Neural crest cell (in vitro differentiated cells): ENCODE results near the gene SECISBP2L. TPM values are rescaled to one million over a fixed set of nuclear protein-coding genes. Genes with fewer than 3 reads are reported as not detected.
A peak's percentile ranks its signal among the peaks of the same experiment; 100 is the strongest.

Experiments used
- DNase-seq: peaks from one replicate; pipeline ENCODE4 v3.0.0; 2021; ENCODE audit warnings: low read depth, mixed read lengths, low spot score
- H3K27ac Mint-ChIP-seq: one replicate; pipeline ENCODE4 v1.8.0; 2021; ENCODE audit warnings: mild to moderate bottlenecking, mixed read lengths; ENCODE audit not compliant: unreplicated experiment
- H3K27me3 Mint-ChIP-seq: 2 replicates; pipeline ENCODE4 v1.8.0; 2021; ENCODE audit warnings: low read depth, mild to moderate bottlenecking, mixed read lengths
- H3K36me3 Mint-ChIP-seq: 2 replicates; pipeline ENCODE4 v1.8.0; 2021; ENCODE audit warnings: low read depth, mild to moderate bottlenecking, mixed read lengths
- H3K4me1 Mint-ChIP-seq: 2 replicates; pipeline ENCODE4 v1.8.0; 2021; ENCODE audit warnings: mixed read lengths
- H3K4me3 Mint-ChIP-seq: one replicate; pipeline ENCODE4 v1.8.0; 2021; ENCODE audit warnings: mild to moderate bottlenecking, mixed read lengths
- H3K9me3 Mint-ChIP-seq: 2 replicates; pipeline ENCODE4 v1.8.0; 2021; ENCODE audit warnings: mixed read lengths
- CTCF ChIP-seq: fragments of 200-600 bp; sonication (generic); conservative IDR thresholded peaks from 2 replicates; pipeline ENCODE4 v1.5.0; 2021; ENCODE audit warnings: antibody characterized with exemption, mild to moderate bottlenecking
- total RNA-seq: library from RNA; stranded (reverse); gene quantifications from 2 replicates; pipeline ENCODE4 v1.2.1, GENCODE V29; 2021

SECISBP2L gene
- total RNA-seq, 1 donor from 2014 or later = 39.2 TPM

- H3K36me3 Mint-ChIP-seq = peaks cover 10% of the 10 kb centered on the region
- no peaks in the 10 kb centered on the region for H3K9me3 Mint-ChIP-seq
- H3K4me3 Mint-ChIP-seq = peak overlapping the region; percentile 44
- no peak overlapping the region for H3K27ac Mint-ChIP-seq
- TF ChIP-seq CTCF = no peak
- no peaks in the 10 kb centered on the region for H3K27me3 Mint-ChIP-seq
- H3K4me1 Mint-ChIP-seq = peaks cover 35% of the 10 kb centered on the region
- no peak for DNase-seq
Observed at GRCh38 chr15:49041426-49041825, 4.8 kb downstream of the SECISBP2L start.

- Mint-ChIP-seq H3K27me3 (no peaks in the 10 kb centered on the region), H3K36me3 (peaks cover 10% of the 10 kb centered on the region), H3K27ac (no peak overlapping the region), H3K9me3 (no peaks in the 10 kb centered on the region), H3K4me3 (peak overlapping the region; percentile 26), H3K4me1 (peaks cover 30% of the 10 kb centered on the region)
- TF ChIP-seq CTCF = no peak
- DNase-seq = no peak
Observed at GRCh38 chr15:49040151-49040550, 6.1 kb downstream of the SECISBP2L start.

- Mint-ChIP-seq H3K27ac (no peak overlapping the region), H3K36me3 (peaks cover 10% of the 10 kb centered on the region), H3K4me3 (no peak overlapping the region), H3K9me3 (no peaks in the 10 kb centered on the region), H3K27me3 (no peaks in the 10 kb centered on the region), H3K4me1 (peaks cover 20% of the 10 kb centered on the region)
- TF ChIP-seq CTCF = no peak
- DNase-seq = no peak
Observed at GRCh38 chr15:49038382-49038781, 7.9 kb downstream of the SECISBP2L start.

- no peak for TF ChIP-seq CTCF
- no peak for DNase-seq
- no peak overlapping the region for H3K4me3 Mint-ChIP-seq
- peaks cover 20% of the 10 kb centered on the region for H3K4me1 Mint-ChIP-seq
- peaks cover 10% of the 10 kb centered on the region for H3K36me3 Mint-ChIP-seq
- no peak overlapping the region for H3K27ac Mint-ChIP-seq
- H3K27me3 Mint-ChIP-seq = no peaks in the 10 kb centered on the region
- no peaks in the 10 kb centered on the region for H3K9me3 Mint-ChIP-seq
Observed at GRCh38 chr15:49037546-49037940, 8.7 kb downstream of the SECISBP2L start.

- no peaks in the 10 kb centered on the region for H3K9me3 Mint-ChIP-seq
Observed at GRCh38 chr15:49036650-49037545, 9.3 kb downstream of the SECISBP2L start.

More at GRCh38 chr15:49036650-49037545, 9.3 kb downstream of the SECISBP2L start:
- TF ChIP-seq CTCF = no peak
- Mint-ChIP-seq H3K27me3 (no peaks in the 10 kb centered on the region), H3K36me3 (peaks cover 6% of the 10 kb centered on the region), H3K27ac (no peak overlapping the region), H3K4me3 (no peak overlapping the region), H3K4me1 (peaks cover 17% of the 10 kb centered on the region)
- no peak for DNase-seq
